CD4-positive, alpha-beta T cell (primary cell): ENCODE data around the gene NELFA. TPM values are rescaled to one million over a fixed set of nuclear protein-coding genes. Genes with fewer than 3 reads are reported as not detected.
A peak's percentile ranks its signal among the peaks of the same experiment; 100 is the strongest.

ENCODE experiments used
- ATAC-seq: fragments of 200-7000 bp; cut with Tn5 transposase; one replicate; pipeline ENCODE4 v1.10.0; 2022; ENCODE audit warnings: mild to moderate bottlenecking; ENCODE audit not compliant: poor library complexity
- CTCF ChIA-PET: fragments of 350-600 bp; sonication (Branson Sonifier 250); formaldehyde crosslinking; loops from one replicate; lab custom pipeline; 2021; ENCODE audit warnings: antibody characterized with exemption, inconsistent platforms; lab: Charles Lee
- POLR2A ChIA-PET: fragments of 350-600 bp; sonication (Branson Sonifier 250); formaldehyde crosslinking; loops from one replicate; lab custom pipeline; 2021; ENCODE audit warnings: antibody characterized with exemption, inconsistent platforms; lab: Charles Lee
- DNase-seq, 14 experiments: peaks; one replicate each; pipeline ENCODE4 v3.0.0-alpha.2; 2013 to 2020; ENCODE audit warnings: mixed read lengths in 2 of 14
- H3K27ac ChIP-seq, 2 donors: one replicate each; pipeline versions ENCODE4 v1.5.1 to v1.7.0; 2013; ENCODE audit warnings: low read length in 2 of 2, low read depth in 1 of 2, mild to moderate bottlenecking in 1 of 2
- H3K27me3 ChIP-seq, 2 experiments: 1 replicate in 1 of 2; 2 replicates in 1 of 2; pipeline versions ENCODE4 v1.6.1 to v1.7.0; 2013; ENCODE audit warnings: low read length in 2 of 2, control low read depth in 1 of 2, mild to moderate bottlenecking in 1 of 2, moderate library complexity in 1 of 2; ENCODE audit not compliant: insufficient read depth in 2 of 2, control insufficient read depth in 1 of 2
- H3K36me3 ChIP-seq: one replicate; pipeline ENCODE4 v1.6.1; 2013; ENCODE audit warnings: low read length, control low read depth; ENCODE audit not compliant: insufficient read depth
- H3K4me1 ChIP-seq: one replicate; pipeline ENCODE4 v1.6.1; 2013; ENCODE audit warnings: low read length, control low read depth; ENCODE audit not compliant: insufficient read depth
- H3K4me3 ChIP-seq: one replicate; pipeline ENCODE4 v1.5.1; 2013; ENCODE audit warnings: mild to moderate bottlenecking, low read length, moderate library complexity
- H3K9me3 ChIP-seq, 2 experiments: 1 replicate in 1 of 2; 2 replicates in 1 of 2; pipeline versions ENCODE4 v1.6.1 to v1.7.0; 2013; ENCODE audit warnings: low read length in 2 of 2, mild to moderate bottlenecking in 2 of 2, control low read depth in 1 of 2, moderate library complexity in 1 of 2; ENCODE audit not compliant: control insufficient read depth in 1 of 2, insufficient read depth in 1 of 2
- H3K27ac Mint-ChIP-seq: one replicate; pipeline ENCODE4 v1.8.0; 2020; ENCODE audit warnings: mixed read lengths
- H3K27me3 Mint-ChIP-seq: one replicate; pipeline ENCODE4 v1.8.0; 2021; ENCODE audit warnings: mixed read lengths
- H3K36me3 Mint-ChIP-seq: one replicate; pipeline ENCODE4 v1.8.0; 2021; ENCODE audit warnings: low read depth, mixed read lengths
- H3K4me1 Mint-ChIP-seq: one replicate; pipeline ENCODE4 v1.8.0; 2021; ENCODE audit warnings: low read depth, mixed read lengths
- H3K4me3 Mint-ChIP-seq: one replicate; pipeline ENCODE4 v1.8.0; 2020; ENCODE audit warnings: mild to moderate bottlenecking, mixed read lengths
- H3K9me3 Mint-ChIP-seq: one replicate; pipeline ENCODE4 v1.8.0; 2020; ENCODE audit warnings: mixed read lengths
- CTCF ChIP-seq: fragments of 200-600 bp; IDR thresholded peaks from one replicate; pipeline ENCODE4 v1.8.0; 2022; ENCODE audit warnings: antibody characterized with exemption, mild to moderate bottlenecking
- intact Hi-C, 2 experiments: fragments of 100-400 bp; cut with DNase I in 1 of 2; cut with micrococcal nuclease in 1 of 2; formaldehyde crosslinking; loops; one replicate each; pipeline versions ENCODE4 v1.15.1 to v1.9.0; 2023 to 2025; cut with DNase I, micrococcal nuclease
- total RNA-seq, 174 experiments: library from RNA in 2 of 174; stranded (reverse) in 2 of 174; gene quantifications; one replicate each; pipeline ENCODE4 v1.2.3 and lab custom pipeline; 2021 to 2026

Gene NELFA
- total RNA-seq, 2 experiments from 2014 or later, result 39.9 to 40.1 TPM

GRCh38 chr4:1983053-1983845 is 25.5 kb downstream of the NELFA start:
- Mint-ChIP-seq H3K27ac (no peak overlapping the region), H3K36me3 (peaks cover 75% of the 10 kb centered on the region)
- POLR2A ChIA-PET, result interaction anchor here (1.2 kb wide), 1 partner anchor 26 kb away, joined by 5 read pairs; no protein-coding TSS in a partner anchor

GRCh38 chr4:1982124-1983052 is 26.4 kb downstream of the NELFA start:
- peaks cover 74% of the 10 kb centered on the region for H3K36me3 Mint-ChIP-seq
- intact Hi-C loops, result no loop called here
- ChIA-PET POLR2A (interaction anchor here (1.2 kb wide), 1 partner anchor 27 kb away, joined by 5 read pairs; no protein-coding TSS in a partner anchor), CTCF (no interaction called here)
- H3K27me3 Mint-ChIP-seq, result no peaks in the 10 kb centered on the region
- Histone ChIP-seq H3K4me3 (no peak overlapping the region), H3K27me3 (no peaks in the 10 kb centered on the region), H3K27ac (no peak overlapping the region), H3K4me1 (no peaks in the 10 kb centered on the region), H3K9me3 (no peaks in the 10 kb centered on the region), H3K36me3 (peaks cover 91% of the 10 kb centered on the region)
- no peaks in the 10 kb centered on the region for H3K9me3 Mint-ChIP-seq
- no peak overlapping the region for H3K27ac Mint-ChIP-seq
- ATAC-seq (no peak), DNase-seq (no peak)
- H3K4me1 Mint-ChIP-seq, result no peaks in the 10 kb centered on the region
- TF ChIP-seq CTCF, result no peak
- H3K4me3 Mint-ChIP-seq, result no peak overlapping the region

More at GRCh38 chr4:1983053-1983845, 25.5 kb downstream of the NELFA start:
- ATAC-seq (no peak), DNase-seq (no peak)
- H3K9me3 Mint-ChIP-seq, result no peaks in the 10 kb centered on the region
- Histone ChIP-seq H3K9me3 (no peaks in the 10 kb centered on the region), H3K4me3 (no peak overlapping the region), H3K27ac (no peak overlapping the region), H3K4me1 (no peaks in the 10 kb centered on the region), H3K36me3 (peaks cover 94% of the 10 kb centered on the region), H3K27me3 (no peaks in the 10 kb centered on the region)
- TF ChIP-seq CTCF, result no peak
- CTCF ChIA-PET, result no interaction called here
- H3K4me3 Mint-ChIP-seq, result no peak overlapping the region
- no peaks in the 10 kb centered on the region for H3K27me3 Mint-ChIP-seq
- H3K4me1 Mint-ChIP-seq, result no peaks in the 10 kb centered on the region
- intact Hi-C loops, result no loop called here

- H3K9me3 ChIP-seq, result no peaks in the 10 kb centered on the region
- no peaks in the 10 kb centered on the region for H3K9me3 Mint-ChIP-seq
- peaks cover 74% of the 10 kb centered on the region for H3K36me3 Mint-ChIP-seq
- no peaks in the 10 kb centered on the region for H3K27me3 ChIP-seq
- no peak overlapping the region for H3K4me3 ChIP-seq
- no peaks in the 10 kb centered on the region for H3K4me1 ChIP-seq
- H3K36me3 ChIP-seq, result peaks cover 90% of the 10 kb centered on the region
- CTCF ChIA-PET, result no interaction called here
- ATAC-seq (no peak), DNase-seq (peak in 1 of 14 experiments; percentile 13)
- no peak overlapping the region for H3K4me3 Mint-ChIP-seq
- TF ChIP-seq CTCF, result no peak
- no peaks in the 10 kb centered on the region for H3K27me3 Mint-ChIP-seq
- intact Hi-C loops, result no loop called here
- POLR2A ChIA-PET, result interaction anchor here (1.2 kb wide), 1 partner anchor 28 kb away, joined by 5 read pairs; no protein-coding TSS in a partner anchor
- no peak overlapping the region for H3K27ac Mint-ChIP-seq
- H3K4me1 Mint-ChIP-seq, result no peaks in the 10 kb centered on the region
- H3K27ac ChIP-seq, result no peak overlapping the region
Measured at GRCh38 chr4:1981251-1982058, 27.3 kb downstream of the NELFA start.
